Lung (tissue), 12 donors: ENCODE results near the gene PLEKHM3. TPM values are rescaled to one million over a fixed set of nuclear protein-coding genes. Genes with fewer than 3 reads are reported as not detected.

ENCODE experiments used
- ATAC-seq: fragments of 200-7000 bp; cut with Tn5 transposase; one replicate; pipeline ENCODE4 v1.9.1; 2020; ENCODE audit warnings: moderate number of reproducible peaks; ENCODE audit not compliant: insufficient read depth, low FRiP score
- DNase-seq, 3 donors: peaks; one replicate each; pipeline ENCODE4 v3.0.0-alpha.2; 2013 to 2017
- H3K27ac ChIP-seq, 2 donors: one replicate each; pipeline ENCODE4 v1.5.1; 2013; ENCODE audit warnings: mild to moderate bottlenecking in 2 of 2, moderate library complexity in 2 of 2, control low read depth in 1 of 2, inconsistent platforms in 1 of 2, low read depth in 1 of 2, low read length in 1 of 2
- H3K27me3 ChIP-seq, 3 donors: one replicate each; pipeline ENCODE4 v1.5.1; 2013; ENCODE audit warnings: low read length in 2 of 3; ENCODE audit not compliant: control insufficient read depth in 3 of 3, insufficient read depth in 3 of 3
- H3K36me3 ChIP-seq, 4 donors: one replicate each; pipeline ENCODE4 v1.5.1; 2013; ENCODE audit warnings: low read length in 4 of 4, mild to moderate bottlenecking in 1 of 4, moderate library complexity in 1 of 4; ENCODE audit not compliant: control insufficient read depth in 4 of 4, insufficient read depth in 4 of 4
- H3K4me1 ChIP-seq, 5 donors: one replicate each; pipeline ENCODE4 v1.5.1; 2013; ENCODE audit warnings: low read length in 5 of 5, mild to moderate bottlenecking in 2 of 5, moderate library complexity in 1 of 5; ENCODE audit not compliant: control insufficient read depth in 5 of 5, insufficient read depth in 5 of 5
- H3K4me3 ChIP-seq: one replicate; pipeline ENCODE4 v1.5.1; 2013; ENCODE audit warnings: mild to moderate bottlenecking, control low read depth, moderate library complexity
- H3K9ac ChIP-seq, 2 donors: one replicate each; pipeline ENCODE4 v1.5.1; 2013; ENCODE audit warnings: low read length in 2 of 2, control low read depth in 1 of 2; ENCODE audit not compliant: insufficient read depth in 1 of 2
- H3K9me3 ChIP-seq, 4 donors: one replicate each; pipeline ENCODE4 v1.5.1; 2013; ENCODE audit warnings: low read length in 3 of 4, mild to moderate bottlenecking in 1 of 4, moderate library complexity in 1 of 4; ENCODE audit not compliant: control insufficient read depth in 4 of 4, insufficient read depth in 3 of 4
- CTCF ChIP-seq: IDR thresholded peaks from 2 replicates; pipeline ENCODE4 v1.5.1; 2012; ENCODE audit warnings: mild to moderate bottlenecking; ENCODE audit errors: control extremely low read depth, extremely low read depth
- WGBS, 2 donors: extraction: QIAGEN DNeasy Blood & Tissue Kit; methylation state at CpG; one replicate each; pipeline ENCODE4 v1.1.7; 2013; 5-methylcytosine and 5-hydroxymethylcytosine counted together
- polyA plus RNA-seq, 2 donors: library from polyadenylated mRNA; stranded (reverse); fragments of 200-250 nt; gene quantifications; one replicate each; pipeline ENCODE4 v1.2.1, GENCODE V29; 2013
- total RNA-seq, 2 donors: library from RNA; depleted of rRNA in 1 of 2; stranded (reverse); fragments of >200 nt in 1 of 2; gene quantifications; one replicate each; pipeline ENCODE4 v1.2.1, GENCODE V29; 2014 to 2021
- donor health status: control.
- donor health status: control.
- donor health status: Bipolar disorder and iron deficiency.
- donor health status: healthy.
- donor health status: DM: yes; HTN: yes; CAD: no.

Gene PLEKHM3
- total and polyA plus RNA-seq, 4 donors: 5.6 to 32.9 (median 12.4) TPM

- Histone ChIP-seq H3K36me3 (no peaks in the 10 kb centered on the region), H3K27ac (no peak overlapping the region), H3K4me3 (no peak overlapping the region), H3K9ac (no peak overlapping the region), H3K9me3 (no peaks in the 10 kb centered on the region), H3K27me3 (no peaks in the 10 kb centered on the region), H3K4me1 (no peaks in the 10 kb centered on the region)
- ATAC-seq (no peak), DNase-seq (no peak)
- TF ChIP-seq CTCF: no peak
- WGBS, 2 donors: 78 to 85% methylated on average over 4 of the region's 4 CpGs
Observed at GRCh38 chr2:208049006-208049405, 23.7 kb upstream of the PLEKHM3 start.

GRCh38 chr2:208047840-208048239 lies 22.5 kb upstream of the PLEKHM3 start:
- H3K27ac ChIP-seq: no peak overlapping the region
- no peak overlapping the region for H3K4me3 ChIP-seq
- DNase-seq (no peak), ATAC-seq (no peak)
- no peaks in the 10 kb centered on the region for H3K9me3 ChIP-seq
- no peak for TF ChIP-seq CTCF
- no peak overlapping the region for H3K9ac ChIP-seq
- H3K36me3 ChIP-seq: no peaks in the 10 kb centered on the region
- no peaks in the 10 kb centered on the region for H3K4me1 ChIP-seq
- 26 to 35% methylated on average over 3 of the region's 3 CpGs for WGBS, 2 donors
- no peaks in the 10 kb centered on the region for H3K27me3 ChIP-seq

- WGBS, 2 donors: 84 to 88% methylated on average over 4 of the region's 4 CpGs
- H3K9me3 ChIP-seq: no peaks in the 10 kb centered on the region
- H3K4me1 ChIP-seq: no peaks in the 10 kb centered on the region
- no peak for DNase-seq
- H3K9ac ChIP-seq: no peak overlapping the region
- TF ChIP-seq CTCF: no peak
- no peaks in the 10 kb centered on the region for H3K27me3 ChIP-seq
- H3K4me3 ChIP-seq: no peak overlapping the region
- H3K27ac ChIP-seq: no peak overlapping the region
- no peaks in the 10 kb centered on the region for H3K36me3 ChIP-seq
- no peak for ATAC-seq
Observed at GRCh38 chr2:208046686-208047085, 21.4 kb upstream of the PLEKHM3 start.

- Histone ChIP-seq H3K9ac (no peak overlapping the region), H3K27ac (no peak overlapping the region), H3K27me3 (no peaks in the 10 kb centered on the region), H3K4me1 (no peaks in the 10 kb centered on the region), H3K4me3 (no peak overlapping the region), H3K9me3 (no peaks in the 10 kb centered on the region), H3K36me3 (no peaks in the 10 kb centered on the region)
- WGBS, 2 donors: 65 to 77% methylated on average over 2 of the region's 2 CpGs
- ATAC-seq (no peak), DNase-seq (no peak)
- TF ChIP-seq CTCF: no peak
Observed at GRCh38 chr2:208042450-208042849, 17.1 kb upstream of the PLEKHM3 start.
